DOHH2 (cell line): Measurements from ENCODE around the gene NRK.

Experiments used
- EZH2phosphoT487 ChIP-seq: fragments of 200-600 bp; sonication (generic); IDR thresholded peaks from 2 replicates; pipeline ENCODE4 v1.6.1; 2017; ENCODE audit warnings: borderline replicate concordance, mild to moderate bottlenecking, antibody characterized with exemption, low read length, moderate library complexity, mixed read lengths
- TF ChIP-seq, protein P1 (sequence below): fragments of 200-600 bp; sonication (generic); IDR thresholded peaks from one replicate; pipeline ENCODE4 v1.5.1; 2014; ENCODE audit warnings: antibody characterized with exemption, mild to moderate bottlenecking, low read depth, low read length; ENCODE audit not compliant: poor library complexity, severe bottlenecking

DNA sequence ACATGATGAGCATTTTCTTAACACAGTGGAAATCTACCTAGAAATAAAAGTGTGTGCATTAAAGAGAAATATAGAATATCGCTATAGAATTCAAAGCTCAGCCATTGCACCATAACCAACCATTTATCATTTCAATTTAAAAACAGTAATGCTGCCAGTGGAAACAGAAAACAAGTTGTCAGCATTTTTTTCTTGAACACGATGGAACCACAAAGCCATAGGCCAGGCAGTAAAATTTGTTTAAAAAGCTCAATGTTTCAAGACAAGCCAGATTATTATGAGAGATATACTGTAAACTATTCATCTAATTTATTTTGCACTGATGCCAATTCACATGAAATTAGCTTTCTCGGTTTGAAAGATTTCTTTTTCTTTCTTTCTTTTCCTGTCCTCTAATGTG lies 46.7 kb upstream of the NRK start:
- TF ChIP-seq, protein P1, sequence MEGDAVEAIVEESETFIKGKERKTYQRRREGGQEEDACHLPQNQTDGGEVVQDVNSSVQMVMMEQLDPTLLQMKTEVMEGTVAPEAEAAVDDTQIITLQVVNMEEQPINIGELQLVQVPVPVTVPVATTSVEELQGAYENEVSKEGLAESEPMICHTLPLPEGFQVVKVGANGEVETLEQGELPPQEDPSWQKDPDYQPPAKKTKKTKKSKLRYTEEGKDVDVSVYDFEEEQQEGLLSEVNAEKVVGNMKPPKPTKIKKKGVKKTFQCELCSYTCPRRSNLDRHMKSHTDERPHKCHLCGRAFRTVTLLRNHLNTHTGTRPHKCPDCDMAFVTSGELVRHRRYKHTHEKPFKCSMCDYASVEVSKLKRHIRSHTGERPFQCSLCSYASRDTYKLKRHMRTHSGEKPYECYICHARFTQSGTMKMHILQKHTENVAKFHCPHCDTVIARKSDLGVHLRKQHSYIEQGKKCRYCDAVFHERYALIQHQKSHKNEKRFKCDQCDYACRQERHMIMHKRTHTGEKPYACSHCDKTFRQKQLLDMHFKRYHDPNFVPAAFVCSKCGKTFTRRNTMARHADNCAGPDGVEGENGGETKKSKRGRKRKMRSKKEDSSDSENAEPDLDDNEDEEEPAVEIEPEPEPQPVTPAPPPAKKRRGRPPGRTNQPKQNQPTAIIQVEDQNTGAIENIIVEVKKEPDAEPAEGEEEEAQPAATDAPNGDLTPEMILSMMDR, result no peak
- TF ChIP-seq EZH2phosphoT487, result no peak
